ENCODE measurements around the gene NUP210L.

The NUP210L gene

GRCh38 chr1:153944005-153944826, 210.7 kb downstream of the NUP210L start:
- DNase-seq (ENCODE audit: low spot score): no peak

GRCh38 chr1:153942766-153943549, 211.9 kb downstream of the NUP210L start:
- DNase-seq (ENCODE audit: low spot score): no peak

All from hepatic stellate cell (primary cell).